Measurements from ENCODE around the gene CPNE8.

DNA sequence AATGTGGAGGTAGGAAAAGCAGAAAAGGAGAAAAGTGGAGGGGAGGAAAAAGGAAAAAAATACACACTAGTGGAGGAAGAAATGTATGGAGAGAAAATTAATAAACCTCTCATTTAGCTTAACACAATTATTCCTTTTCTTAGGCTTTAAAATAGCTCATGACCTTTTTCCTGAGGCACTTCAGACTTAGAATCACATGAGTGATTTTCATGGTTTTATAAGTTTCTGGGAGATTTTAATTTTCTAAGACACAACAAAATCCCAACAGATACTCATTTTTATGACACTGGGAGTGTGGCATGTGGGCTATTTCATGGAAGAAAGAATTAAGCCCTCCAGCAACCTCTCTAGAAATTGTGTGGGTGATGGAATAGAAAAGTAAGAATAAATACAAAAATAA, 214.7 kb downstream of the CPNE8 start:
- TF ChIP-seq, protein P1, sequence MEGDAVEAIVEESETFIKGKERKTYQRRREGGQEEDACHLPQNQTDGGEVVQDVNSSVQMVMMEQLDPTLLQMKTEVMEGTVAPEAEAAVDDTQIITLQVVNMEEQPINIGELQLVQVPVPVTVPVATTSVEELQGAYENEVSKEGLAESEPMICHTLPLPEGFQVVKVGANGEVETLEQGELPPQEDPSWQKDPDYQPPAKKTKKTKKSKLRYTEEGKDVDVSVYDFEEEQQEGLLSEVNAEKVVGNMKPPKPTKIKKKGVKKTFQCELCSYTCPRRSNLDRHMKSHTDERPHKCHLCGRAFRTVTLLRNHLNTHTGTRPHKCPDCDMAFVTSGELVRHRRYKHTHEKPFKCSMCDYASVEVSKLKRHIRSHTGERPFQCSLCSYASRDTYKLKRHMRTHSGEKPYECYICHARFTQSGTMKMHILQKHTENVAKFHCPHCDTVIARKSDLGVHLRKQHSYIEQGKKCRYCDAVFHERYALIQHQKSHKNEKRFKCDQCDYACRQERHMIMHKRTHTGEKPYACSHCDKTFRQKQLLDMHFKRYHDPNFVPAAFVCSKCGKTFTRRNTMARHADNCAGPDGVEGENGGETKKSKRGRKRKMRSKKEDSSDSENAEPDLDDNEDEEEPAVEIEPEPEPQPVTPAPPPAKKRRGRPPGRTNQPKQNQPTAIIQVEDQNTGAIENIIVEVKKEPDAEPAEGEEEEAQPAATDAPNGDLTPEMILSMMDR (conservative IDR thresholded peaks at IDR 0.05 in 1 of 2, IDR thresholded peaks at IDR 0.05 in 1 of 2; ENCODE audit: extremely low read depth in 1 of 2, insufficient read depth in 1 of 2, low read depth in 1 of 2, low read length in 2 of 2): no peak
- TF ChIP-seq EZH2 (IDR thresholded peaks at IDR 0.05; ENCODE audit: borderline replicate concordance, low read length): no peak
